ENCODE results near the gene GRAMD1A. TPM values are rescaled to one million over a fixed set of nuclear protein-coding genes. Genes with fewer than 3 reads are reported as not detected.

GRAMD1A gene
- total RNA-seq, 3 donors from 2014 or later = 30.6 to 56.0 (median 38.6) TPM

GRCh38 chr19:35034588-35035382 is 34.7 kb downstream of the GRAMD1A start:
- no peak overlapping the region for H3K4me3 ChIP-seq
- intact Hi-C loops (cut with DNase I; ENCODE audit: low total_unique reads) = no loop called here
- TF ChIP-seq POLR2AphosphoS5 (IDR thresholded peaks at IDR 0.05) = no peak
- no peaks in the 10 kb centered on the region for H3K36me3 ChIP-seq
- peaks cover 0 to 4% of the 10 kb centered on the region in 2 donors for H3K4me1 ChIP-seq
- DNase-seq (ENCODE audit: low spot score in 2 of 2) = no peak
- no peaks in the 10 kb centered on the region for H3K27me3 ChIP-seq
- no peak overlapping the region for H3K27ac ChIP-seq
- no peaks in the 10 kb centered on the region for H3K9me3 ChIP-seq

- Histone ChIP-seq H3K4me3 (no peak overlapping the region), H3K27ac (peak overlapping the region in 1 of 2 donors; percentile 59), H3K27me3 (no peaks in the 10 kb centered on the region), H3K4me1 (peaks cover 0 to 9% of the 10 kb centered on the region in 2 donors), H3K9me3 (no peaks in the 10 kb centered on the region), H3K36me3 (no peaks in the 10 kb centered on the region)
- intact Hi-C loops (cut with DNase I; ENCODE audit: low total_unique reads) = no loop called here
- TF ChIP-seq CTCF (IDR thresholded peaks at IDR 0.05) = no peak
- TF ChIP-seq POLR2AphosphoS5 (IDR thresholded peaks at IDR 0.05) = no peak
- TF ChIP-seq POLR2A (IDR thresholded peaks at IDR 0.05) = no peak
- no peak for DNase-seq (ENCODE audit: low spot score in 2 of 2)
Measured at GRCh38 chr19:35037716-35038622, 37.8 kb downstream of the GRAMD1A start.

- no peak for DNase-seq (ENCODE audit: low spot score in 2 of 2)
- Histone ChIP-seq H3K4me3 (no peak overlapping the region), H3K27ac (peak overlapping the region in 1 of 2 donors; percentile 59)
Measured at GRCh38 chr19:35038623-35039512, 38.7 kb downstream of the GRAMD1A start.

GRCh38 chr19:35039881-35040825 is 40.0 kb downstream of the GRAMD1A start:
- Histone ChIP-seq H3K4me3 (peak overlapping the region in 2 of 3 donors; percentile 21 to 34), H3K9me3 (no peaks in the 10 kb centered on the region), H3K36me3 (no peaks in the 10 kb centered on the region), H3K4me1 (peaks cover 0 to 9% of the 10 kb centered on the region in 2 donors), H3K27me3 (no peaks in the 10 kb centered on the region), H3K27ac (peak overlapping the region; percentile 78 to 81)
- intact Hi-C loops (cut with DNase I; ENCODE audit: low total_unique reads) = no loop called here
- no peak for DNase-seq (ENCODE audit: low spot score in 2 of 2)
- TF ChIP-seq POLR2A (IDR thresholded peaks at IDR 0.05) (no peak), POLR2AphosphoS5 (IDR thresholded peaks at IDR 0.05) (no peak), CTCF (IDR thresholded peaks at IDR 0.05) (no peak)

More at GRCh38 chr19:35038623-35039512, 38.7 kb downstream of the GRAMD1A start:
- Histone ChIP-seq H3K27me3 (no peaks in the 10 kb centered on the region), H3K36me3 (no peaks in the 10 kb centered on the region), H3K9me3 (no peaks in the 10 kb centered on the region), H3K4me1 (peaks cover 0 to 9% of the 10 kb centered on the region in 2 donors)
- no peak for TF ChIP-seq CTCF (IDR thresholded peaks at IDR 0.05)
- no peak for TF ChIP-seq POLR2A (IDR thresholded peaks at IDR 0.05)
- no peak for TF ChIP-seq POLR2AphosphoS5 (IDR thresholded peaks at IDR 0.05)
- intact Hi-C loops (cut with DNase I; ENCODE audit: low total_unique reads) = no loop called here

Measured in breast epithelium (tissue), 4 donors.